GM12873 (cell line): ENCODE data around the gene CTNNBL1.

ENCODE experiments used
- CTCF ChIP-seq: IDR thresholded peaks from 2 replicates; pipeline ENCODE4 v1.5.1; 2012; ENCODE audit warnings: low read depth, mild to moderate bottlenecking, moderate library complexity, low read length, control low read depth; ENCODE audit not compliant: insufficient read depth; ENCODE audit errors: missing control alignments

The CTNNBL1 gene

GRCh38 chr20:37776526-37776925 lies 82.7 kb downstream of the CTNNBL1 start:
- TF ChIP-seq CTCF = no peak

- TF ChIP-seq CTCF = no peak
Measured at GRCh38 chr20:37777012-37777950, 83.5 kb downstream of the CTNNBL1 start.

- no peak for TF ChIP-seq CTCF
Measured at GRCh38 chr20:37777988-37778659, 84.3 kb downstream of the CTNNBL1 start.

- no peak for TF ChIP-seq CTCF
Measured at GRCh38 chr20:37781626-37782025, 87.8 kb downstream of the CTNNBL1 start.

GRCh38 chr20:37786043-37786442 lies 92.2 kb downstream of the CTNNBL1 start:
- TF ChIP-seq CTCF = no peak

GRCh38 chr20:37789408-37789807 lies 95.6 kb downstream of the CTNNBL1 start:
- TF ChIP-seq CTCF = no peak

GRCh38 chr20:37790900-37791299 lies 97.1 kb downstream of the CTNNBL1 start:
- no peak for TF ChIP-seq CTCF
